SK-N-SH (cell line): Measurements from ENCODE around the gene PGM5. TPM values are rescaled to one million over a fixed set of nuclear protein-coding genes. Genes with fewer than 3 reads are reported as not detected.

Experiments
- CTCF ChIA-PET: fragments of 300-600, 350-600 bp; formaldehyde crosslinking; extraction: SDS; loops from one replicate; lab custom pipeline; 2021; lab: Yijun Ruan, JAX
- POLR2A ChIA-PET: fragments of 350-600 bp; sonication (Branson Sonifier 250); formaldehyde crosslinking; extraction: SDS; loops from one replicate; lab custom pipeline; 2020; ENCODE audit warnings: antibody characterized with exemption, inconsistent platforms; lab: Yijun Ruan, JAX
- DNase-seq: peaks from one replicate; pipeline ENCODE4 v3.0.0; 2012
- H2AFZ ChIP-seq: fragments of 200-600 bp; sonication (generic); 2 replicates; pipeline ENCODE4 v1.8.1; 2016; ENCODE audit warnings: antibody characterized with exemption, mild to moderate bottlenecking, low read depth
- H3F3A ChIP-seq: fragments of 200-600 bp; sonication (generic); replicated peaks from 2 replicates; pipeline ENCODE3; 2016; ENCODE audit warnings: antibody characterized with exemption, mild to moderate bottlenecking; ENCODE audit not compliant: insufficient read depth
- H3K27ac ChIP-seq, 2 experiments: fragments of 200-500 bp in 1 of 2; fragments of 200-600 bp in 1 of 2; sonication (Bioruptor generic) in 1 of 2; sonication (generic), shearing (Covaris generic) in 1 of 2; 2 replicates each; pipeline versions ENCODE4 v1.5.1 to v1.6.1; 2014 to 2016; ENCODE audit warnings: low read depth in 2 of 2, inconsistent platforms in 1 of 2, low read length in 1 of 2, mild to moderate bottlenecking in 1 of 2, mixed read lengths in 1 of 2
- H3K27me3 ChIP-seq: fragments of 200-600 bp; sonication (generic), shearing (Covaris generic); 2 replicates; pipeline ENCODE4 v1.6.1; 2016; ENCODE audit warnings: mixed run types; ENCODE audit not compliant: insufficient read depth
- H3K36me3 ChIP-seq, 2 experiments: fragments of 200-500 bp in 1 of 2; fragments of 200-600 bp in 1 of 2; sonication (Bioruptor generic) in 1 of 2; sonication (generic) in 1 of 2; replicated peaks in 1 of 2; 2 replicates each; pipeline versions ENCODE3 to v1.5.1; 2014 to 2016; ENCODE audit warnings: low read length in 1 of 2, mild to moderate bottlenecking in 1 of 2; ENCODE audit not compliant: insufficient read depth in 2 of 2, control insufficient read depth in 1 of 2
- H3K4me1 ChIP-seq, 2 experiments: fragments of 200-500 bp in 1 of 2; fragments of 200-600 bp in 1 of 2; sonication (Bioruptor generic) in 1 of 2; sonication (generic), shearing (Covaris generic) in 1 of 2; 2 replicates each; pipeline versions ENCODE4 v1.5.1 to v1.6.1; 2014 to 2016; ENCODE audit warnings: low read depth in 1 of 2, low read length in 1 of 2, mixed run types in 1 of 2; ENCODE audit not compliant: insufficient read depth in 2 of 2, control insufficient read depth in 1 of 2
- H3K4me2 ChIP-seq: fragments of 200-600 bp; sonication (generic), shearing (Covaris generic); 2 replicates; pipeline ENCODE4 v1.6.1; 2017; ENCODE audit warnings: mixed run types
- H3K4me3 ChIP-seq, 2 experiments: fragments of 200-500 bp in 1 of 2; fragments of 200-600 bp in 1 of 2; sonication (Bioruptor generic) in 1 of 2; sonication (generic), shearing (Covaris generic) in 1 of 2; 2 replicates each; pipeline versions ENCODE4 v1.5.1 to v1.8.1; 2014 to 2016; ENCODE audit warnings: low read depth in 2 of 2, inconsistent platforms in 1 of 2, low read length in 1 of 2, mild to moderate bottlenecking in 1 of 2, mixed read lengths in 1 of 2, moderate library complexity in 1 of 2
- H3K79me2 ChIP-seq: fragments of 200-600 bp; sonication (generic); 2 replicates; pipeline ENCODE4 v1.8.1; 2017; ENCODE audit warnings: mild to moderate bottlenecking; ENCODE audit not compliant: insufficient read depth
- H3K9ac ChIP-seq: fragments of 200-600 bp; sonication (generic); 2 replicates; pipeline ENCODE4 v1.6.1; 2017; ENCODE audit warnings: mixed run types
- H3K9me2 ChIP-seq: fragments of 200-600 bp; sonication (generic); 2 replicates; pipeline ENCODE4 v1.6.1; 2017; ENCODE audit warnings: mixed run types
- H3K9me3 ChIP-seq: fragments of 200-600 bp; sonication (generic); 2 replicates; pipeline ENCODE4 v1.6.1; 2017; ENCODE audit warnings: mixed run types, mild to moderate bottlenecking, moderate library complexity
- H4K20me1 ChIP-seq: fragments of 200-600 bp; sonication (generic); 2 replicates; pipeline ENCODE4 v1.6.1; 2017; ENCODE audit warnings: mild to moderate bottlenecking, mixed run types; ENCODE audit not compliant: insufficient read depth
- ELF1 ChIP-seq: IDR thresholded peaks from 2 replicates; pipeline ENCODE4 v1.4.0; 2012
- EP300 ChIP-seq, 2 experiments: IDR thresholded peaks; 2 replicates each; pipeline versions ENCODE4 v1.4.0 to v1.6.1; 2012; ENCODE audit warnings: borderline replicate concordance in 1 of 2, low read depth in 1 of 2, low read length in 1 of 2
- EZH2phosphoT487 ChIP-seq: fragments of 200-600 bp; sonication (generic); IDR thresholded peaks from 2 replicates; pipeline ENCODE4 v1.6.1; 2017; ENCODE audit warnings: low read depth, mixed run types, mild to moderate bottlenecking, antibody characterized with exemption, moderate library complexity, borderline replicate concordance
- FOSL2 ChIP-seq: IDR thresholded peaks from 2 replicates; pipeline ENCODE4 v1.4.0; 2012; ENCODE audit warnings: low read depth, mild to moderate bottlenecking, moderate library complexity, borderline replicate concordance
- FOXM1 ChIP-seq: IDR thresholded peaks from 2 replicates; pipeline ENCODE4 v1.4.0; 2012; ENCODE audit warnings: low read depth, mild to moderate bottlenecking
- JUND ChIP-seq: IDR thresholded peaks from 2 replicates; pipeline ENCODE4 v1.4.0; 2012
- NRF1 ChIP-seq: IDR thresholded peaks from 2 replicates; pipeline ENCODE4 v1.6.1; 2012; ENCODE audit warnings: low read depth, mild to moderate bottlenecking, low read length
- POLR2AphosphoS5 ChIP-seq: IDR thresholded peaks from 2 replicates; pipeline ENCODE4 v1.6.1; 2012; ENCODE audit warnings: low read depth, low read length
- RAD21 ChIP-seq: IDR thresholded peaks from 2 replicates; pipeline ENCODE4 v1.6.1; 2012; ENCODE audit warnings: mild to moderate bottlenecking, low read length
- REST ChIP-seq: IDR thresholded peaks from 2 replicates; pipeline ENCODE4 v1.6.1; 2012; ENCODE audit warnings: mild to moderate bottlenecking, low read depth, low read length, moderate library complexity
- RFX5 ChIP-seq: IDR thresholded peaks from 2 replicates; pipeline ENCODE4 v1.6.1; 2012; ENCODE audit warnings: mild to moderate bottlenecking, improper control_type of control experiment, low read length
- SIN3A ChIP-seq: IDR thresholded peaks from 2 replicates; pipeline ENCODE4 v1.6.1; 2012; ENCODE audit warnings: low read depth, mild to moderate bottlenecking, low read length, moderate library complexity, borderline replicate concordance
- TAF1 ChIP-seq: IDR thresholded peaks from 2 replicates; pipeline ENCODE4 v1.6.1; 2012; ENCODE audit warnings: low read depth, mild to moderate bottlenecking, low read length, moderate library complexity, borderline replicate concordance
- TCF12 ChIP-seq: IDR thresholded peaks from 2 replicates; pipeline ENCODE4 v1.4.0; 2012
- TEAD4 ChIP-seq: IDR thresholded peaks from 2 replicates; pipeline ENCODE4 v1.4.0; 2012; ENCODE audit warnings: mild to moderate bottlenecking, borderline replicate concordance; ENCODE audit not compliant: insufficient read depth
- WGBS: methylation state at CpG from one replicate; pipeline ENCODE4 v1.1.6; 2017; ENCODE audit warnings: low lambda C conversion rate; 5-methylcytosine and 5-hydroxymethylcytosine counted together
- polyA plus RNA-seq, 3 experiments: library from polyadenylated mRNA; depleted of rRNA; stranded (reverse); fragments of >200 nt; gene quantifications; 2 replicates each; pipeline ENCODE4 v1.2.3, GENCODE V29; 2012
- TF ChIP-seq, protein P1 (sequence below): fragments of 200-600 bp; sonication (generic); IDR thresholded peaks from 2 replicates; pipeline ENCODE4 v1.6.1; 2017; ENCODE audit warnings: antibody characterized with exemption, mild to moderate bottlenecking, moderate library complexity
- TF ChIP-seq, protein P2 (sequence below): IDR thresholded peaks from 2 replicates; pipeline ENCODE4 v1.4.0; 2012; ENCODE audit warnings: low read depth, borderline replicate concordance
- TF ChIP-seq, protein P3 (sequence below): fragments of 150-350 bp; IDR thresholded peaks from 2 replicates; pipeline ENCODE4 v1.6.1; 2017; ENCODE audit warnings: antibody characterized with exemption, low read length, low read depth, borderline replicate concordance

Gene PGM5
- polyA plus RNA-seq, 1 of the 3 experiments (the other 2 are of a cell fraction), result not detected

DNA sequence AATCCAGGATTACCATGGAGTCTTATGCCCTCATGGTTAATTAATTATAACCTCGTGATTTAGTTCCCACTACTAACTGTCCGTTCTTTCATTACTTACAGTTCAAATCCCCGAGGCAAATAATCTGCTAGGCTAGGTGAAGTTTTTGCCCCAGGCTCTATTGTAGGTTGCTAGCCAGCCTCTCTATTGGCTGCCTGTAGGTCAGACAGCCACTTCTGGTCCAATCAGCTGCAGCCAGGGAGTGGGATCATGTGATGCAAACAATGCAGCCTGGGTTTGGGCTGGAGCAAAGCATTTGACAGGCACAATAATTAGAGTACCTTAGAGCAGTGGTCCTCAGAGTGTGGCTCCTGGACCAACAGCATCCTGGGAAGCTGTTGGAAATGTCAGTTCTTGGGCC, 166.5 kb downstream of the PGM5 start:
- ChIA-PET POLR2A (no interaction called here), CTCF (no interaction called here)
- Histone ChIP-seq H3K4me2 (no peak overlapping the region), H3K9me2 (no peaks in the 10 kb centered on the region), H3K79me2 (no peaks in the 10 kb centered on the region), H3K27ac (no peak overlapping the region), H3K9me3 (no peaks in the 10 kb centered on the region), H3K9ac (no peak overlapping the region), H3K27me3 (no peaks in the 10 kb centered on the region), H2AFZ (no peak overlapping the region), H4K20me1 (no peaks in the 10 kb centered on the region), H3K4me3 (no peak overlapping the region), H3K4me1 (no peaks in the 10 kb centered on the region), H3F3A (no peaks in the 10 kb centered on the region), H3K36me3 (no peaks in the 10 kb centered on the region)
- 4% methylated on average over 3 of the region's 3 CpGs for WGBS
- TF ChIP-seq FOXM1, result no peak
- TF ChIP-seq NRF1, result no peak
- TF ChIP-seq ELF1, result no peak
- TF ChIP-seq, protein P1, sequence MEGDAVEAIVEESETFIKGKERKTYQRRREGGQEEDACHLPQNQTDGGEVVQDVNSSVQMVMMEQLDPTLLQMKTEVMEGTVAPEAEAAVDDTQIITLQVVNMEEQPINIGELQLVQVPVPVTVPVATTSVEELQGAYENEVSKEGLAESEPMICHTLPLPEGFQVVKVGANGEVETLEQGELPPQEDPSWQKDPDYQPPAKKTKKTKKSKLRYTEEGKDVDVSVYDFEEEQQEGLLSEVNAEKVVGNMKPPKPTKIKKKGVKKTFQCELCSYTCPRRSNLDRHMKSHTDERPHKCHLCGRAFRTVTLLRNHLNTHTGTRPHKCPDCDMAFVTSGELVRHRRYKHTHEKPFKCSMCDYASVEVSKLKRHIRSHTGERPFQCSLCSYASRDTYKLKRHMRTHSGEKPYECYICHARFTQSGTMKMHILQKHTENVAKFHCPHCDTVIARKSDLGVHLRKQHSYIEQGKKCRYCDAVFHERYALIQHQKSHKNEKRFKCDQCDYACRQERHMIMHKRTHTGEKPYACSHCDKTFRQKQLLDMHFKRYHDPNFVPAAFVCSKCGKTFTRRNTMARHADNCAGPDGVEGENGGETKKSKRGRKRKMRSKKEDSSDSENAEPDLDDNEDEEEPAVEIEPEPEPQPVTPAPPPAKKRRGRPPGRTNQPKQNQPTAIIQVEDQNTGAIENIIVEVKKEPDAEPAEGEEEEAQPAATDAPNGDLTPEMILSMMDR, result no peak
- DNase-seq, result no peak

GRCh38 chr9:68523367-68523936, 167.0 kb downstream of the PGM5 start:
- DNase-seq, result no peak
- Histone ChIP-seq H3K4me3 (no peak overlapping the region), H3K27ac (no peak overlapping the region), H3K9ac (no peak overlapping the region), H2AFZ (no peak overlapping the region), H3K27me3 (no peaks in the 10 kb centered on the region), H3K36me3 (no peaks in the 10 kb centered on the region), H3K79me2 (no peaks in the 10 kb centered on the region), H3K9me3 (no peaks in the 10 kb centered on the region), H3F3A (no peaks in the 10 kb centered on the region), H3K4me1 (no peaks in the 10 kb centered on the region), H3K4me2 (no peak overlapping the region), H3K9me2 (no peaks in the 10 kb centered on the region), H4K20me1 (no peaks in the 10 kb centered on the region)
- ChIA-PET CTCF (no interaction called here), POLR2A (no interaction called here)
- no peak for TF ChIP-seq ELF1
- no peak for TF ChIP-seq FOSL2
- TF ChIP-seq, protein P1, result no peak
- no peak for TF ChIP-seq JUND
- TF ChIP-seq, protein P2, sequence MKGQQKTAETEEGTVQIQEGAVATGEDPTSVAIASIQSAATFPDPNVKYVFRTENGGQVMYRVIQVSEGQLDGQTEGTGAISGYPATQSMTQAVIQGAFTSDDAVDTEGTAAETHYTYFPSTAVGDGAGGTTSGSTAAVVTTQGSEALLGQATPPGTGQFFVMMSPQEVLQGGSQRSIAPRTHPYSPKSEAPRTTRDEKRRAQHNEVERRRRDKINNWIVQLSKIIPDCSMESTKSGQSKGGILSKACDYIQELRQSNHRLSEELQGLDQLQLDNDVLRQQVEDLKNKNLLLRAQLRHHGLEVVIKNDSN, result no peak
- no peak for TF ChIP-seq RFX5
- no peak for TF ChIP-seq EZH2phosphoT487
- no peak for TF ChIP-seq FOXM1
- no peak for TF ChIP-seq TAF1
- no peak for TF ChIP-seq TEAD4
- no peak for TF ChIP-seq TCF12
- TF ChIP-seq RAD21, result no peak
- TF ChIP-seq EP300 (IDR thresholded peaks at IDR 0.05; ENCODE audit: borderline replicate concordance in 1 of 2, low read depth in 1 of 2, low read length in 1 of 2), result no peak
- no peak for TF ChIP-seq POLR2AphosphoS5
- TF ChIP-seq REST, result no peak
- no peak for TF ChIP-seq SIN3A
- TF ChIP-seq, protein P3, sequence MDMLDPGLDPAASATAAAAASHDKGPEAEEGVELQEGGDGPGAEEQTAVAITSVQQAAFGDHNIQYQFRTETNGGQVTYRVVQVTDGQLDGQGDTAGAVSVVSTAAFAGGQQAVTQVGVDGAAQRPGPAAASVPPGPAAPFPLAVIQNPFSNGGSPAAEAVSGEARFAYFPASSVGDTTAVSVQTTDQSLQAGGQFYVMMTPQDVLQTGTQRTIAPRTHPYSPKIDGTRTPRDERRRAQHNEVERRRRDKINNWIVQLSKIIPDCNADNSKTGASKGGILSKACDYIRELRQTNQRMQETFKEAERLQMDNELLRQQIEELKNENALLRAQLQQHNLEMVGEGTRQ, result no peak
- WGBS, result 5% methylated on average over 4 of the region's 4 CpGs
